ENCODE data around the gene ZHX3.
A peak's percentile ranks its signal among the peaks of the same experiment; 100 is the strongest.

ZHX3 gene

GRCh38 chr20:41185013-41185757 is 132.3 kb downstream of the ZHX3 start:
- DNase-seq (ENCODE audit: low spot score) = no peak

GRCh38 chr20:41183831-41184230 is 133.7 kb downstream of the ZHX3 start:
- no peak for DNase-seq (ENCODE audit: low spot score)

GRCh38 chr20:41183391-41183790 is 134.1 kb downstream of the ZHX3 start:
- no peak for DNase-seq (ENCODE audit: low spot score)

GRCh38 chr20:41182296-41183212 is 135.0 kb downstream of the ZHX3 start:
- no peak for DNase-seq (ENCODE audit: low spot score)

- no peak for DNase-seq (ENCODE audit: low spot score)
Observed at GRCh38 chr20:41181567-41181966, 136.0 kb downstream of the ZHX3 start.

- no peak for DNase-seq (ENCODE audit: low spot score)
Observed at GRCh38 chr20:41180599-41181333, 136.8 kb downstream of the ZHX3 start.

GRCh38 chr20:41179961-41180360 is 137.6 kb downstream of the ZHX3 start:
- no peak for DNase-seq (ENCODE audit: low spot score)

- no peak for DNase-seq (ENCODE audit: low spot score)
Observed at GRCh38 chr20:41178904-41179432, 138.6 kb downstream of the ZHX3 start.

GRCh38 chr20:41178495-41178894 is 139.0 kb downstream of the ZHX3 start:
- no peak for DNase-seq (ENCODE audit: low spot score)

GRCh38 chr20:41177636-41178035 is 139.9 kb downstream of the ZHX3 start:
- DNase-seq (ENCODE audit: low spot score) = no peak

- no peak for DNase-seq (ENCODE audit: low spot score)
Observed at GRCh38 chr20:41176711-41177552, 140.6 kb downstream of the ZHX3 start.

GRCh38 chr20:41175727-41176330 is 141.7 kb downstream of the ZHX3 start:
- no peak for DNase-seq (ENCODE audit: low spot score)

GRCh38 chr20:41175201-41175651 is 142.3 kb downstream of the ZHX3 start:
- DNase-seq (ENCODE audit: low spot score) = no peak

GRCh38 chr20:41174782-41175181 is 142.7 kb downstream of the ZHX3 start:
- no peak for DNase-seq (ENCODE audit: low spot score)

GRCh38 chr20:41174373-41174772 is 143.2 kb downstream of the ZHX3 start:
- no peak for DNase-seq (ENCODE audit: low spot score)

GRCh38 chr20:41173791-41174341 is 143.7 kb downstream of the ZHX3 start:
- no peak for DNase-seq (ENCODE audit: low spot score)

- peak; percentile 74 for DNase-seq (ENCODE audit: low spot score)
Observed at GRCh38 chr20:41173161-41173721, 144.3 kb downstream of the ZHX3 start.

- no peak for DNase-seq (ENCODE audit: low spot score)
Observed at GRCh38 chr20:41172296-41173140, 145.0 kb downstream of the ZHX3 start.

- DNase-seq (ENCODE audit: low spot score) = no peak
Observed at GRCh38 chr20:41171736-41172295, 145.7 kb downstream of the ZHX3 start.

All from germinal center (tissue), 1 donor.